Left renal cortex interstitium (tissue), 4 donors: ENCODE results near the gene PDCD1. TPM values are rescaled to one million over a fixed set of nuclear protein-coding genes. Genes with fewer than 3 reads are reported as not detected.
A peak's percentile ranks its signal among the peaks of the same experiment; 100 is the strongest.

Source experiments
- DNase-seq, 4 donors: peaks; one replicate each; pipeline ENCODE4 v3.0.0-alpha.2; 2013; ENCODE audit warnings: low read depth in 4 of 4, low spot score in 2 of 4, missing footprints in 1 of 4
- polyA plus RNA-seq, 4 donors: library from polyadenylated mRNA; unstranded; fragments of 120-200 nt; gene quantifications; one replicate each; pipeline ENCODE4 v1.2.1, GENCODE V29; 2013; ENCODE audit not compliant: insufficient read length in 4 of 4

Gene PDCD1
- polyA plus RNA-seq, 4 donors = 0.21 to 0.33 (median 0.29) TPM

- DNase-seq = no peak
Observed at GRCh38 chr2:241854342-241855244, 4.1 kb downstream of the PDCD1 start.

GRCh38 chr2:241853651-241854341 is 4.9 kb downstream of the PDCD1 start:
- no peak for DNase-seq

GRCh38 chr2:241852981-241853631 is 5.6 kb downstream of the PDCD1 start:
- DNase-seq = no peak

GRCh38 chr2:241852116-241852980 is 6.3 kb downstream of the PDCD1 start:
- no peak for DNase-seq

GRCh38 chr2:241851325-241852115 is 7.2 kb downstream of the PDCD1 start:
- no peak for DNase-seq

- no peak for DNase-seq
Observed at GRCh38 chr2:241850544-241851324, 8.0 kb downstream of the PDCD1 start.

- DNase-seq = no peak
Observed at GRCh38 chr2:241849616-241850543, 8.8 kb downstream of the PDCD1 start.

- no peak for DNase-seq
Observed at GRCh38 chr2:241848761-241849615, 9.7 kb downstream of the PDCD1 start.

GRCh38 chr2:241846406-241846805 is 12.3 kb downstream of the PDCD1 start:
- no peak for DNase-seq

- DNase-seq = no peak
Observed at GRCh38 chr2:241844831-241845578, 13.7 kb downstream of the PDCD1 start.

GRCh38 chr2:241844066-241844728 is 14.5 kb downstream of the PDCD1 start:
- DNase-seq = peak in 3 of 4 donors; percentile 32 to 49 (median 32)

GRCh38 chr2:241843321-241844065 is 15.2 kb downstream of the PDCD1 start:
- DNase-seq = no peak

- no peak for DNase-seq
Observed at GRCh38 chr2:241842620-241843211, 16.0 kb downstream of the PDCD1 start.

- DNase-seq = no peak
Observed at GRCh38 chr2:241842067-241842415, 16.7 kb downstream of the PDCD1 start.
